A673 (cell line): ENCODE measurements around the gene PAQR9. TPM values are rescaled to one million over a fixed set of nuclear protein-coding genes. Genes with fewer than 3 reads are reported as not detected.

Experiments
- BruUV-seq: library from RNA; stranded (reverse); fragments of 400-500 nt; replicated peaks from 2 replicates; lab custom pipeline; 2021; lab: Mats Ljungman, UMichigan
- CTCF ChIA-PET: fragments of 300-600 bp; sonication (Branson Sonifier 250); formaldehyde crosslinking; loops from one replicate; lab custom pipeline; 2022; ENCODE audit warnings: antibody characterized with exemption; lab: Charles Lee
- POLR2A ChIA-PET: fragments of 300-600 bp; sonication (Branson Sonifier 250); formaldehyde crosslinking; loops from one replicate; lab custom pipeline; 2022; ENCODE audit warnings: antibody characterized with exemption; ENCODE audit not compliant: low non-redundant PET; lab: Charles Lee
- DNase-seq: peaks from one replicate; pipeline ENCODE4 v3.0.0-alpha.2; 2015; ENCODE audit warnings: low spot score
- H3K27ac ChIP-seq: fragments of 200-600 bp; sonication (generic); 2 replicates; pipeline ENCODE4 v1.5.1; 2016; ENCODE audit warnings: mixed run types, low read depth, mild to moderate bottlenecking, mixed read lengths, antibody characterized with exemption, low read length; ENCODE audit not compliant: poor library complexity, severe bottlenecking
- H3K27me3 ChIP-seq: fragments of 200-600 bp; sonication (generic); replicated peaks from 2 replicates; pipeline ENCODE4 v1.6.1; 2017; ENCODE audit warnings: mixed run types, low read depth, mild to moderate bottlenecking, mixed read lengths, antibody characterized with exemption, low read length; ENCODE audit not compliant: insufficient read depth, poor library complexity
- H3K36me3 ChIP-seq: fragments of 200-600 bp; sonication (generic); 2 replicates; pipeline ENCODE4 v1.6.1; 2016; ENCODE audit warnings: mixed run types, mild to moderate bottlenecking, mixed read lengths, antibody characterized with exemption, low read length; ENCODE audit not compliant: insufficient read depth, poor library complexity, severe bottlenecking
- H3K4me1 ChIP-seq: fragments of 200-600 bp; sonication (generic); 2 replicates; pipeline ENCODE4 v1.6.1; 2017; ENCODE audit warnings: mixed run types, mild to moderate bottlenecking, mixed read lengths, antibody characterized with exemption, low read length; ENCODE audit not compliant: insufficient read depth, poor library complexity, severe bottlenecking
- H3K4me3 ChIP-seq: fragments of 200-600 bp; sonication (generic); 2 replicates; pipeline ENCODE4 v1.5.1; 2016; ENCODE audit warnings: low read depth, mixed run types, mild to moderate bottlenecking, mixed read lengths, low read length; ENCODE audit not compliant: poor library complexity, severe bottlenecking
- H3K9me3 ChIP-seq: fragments of 200-600 bp; sonication (generic); 2 replicates; pipeline ENCODE4 v1.6.1; 2016; ENCODE audit warnings: mixed run types, low read depth, mild to moderate bottlenecking, mixed read lengths, antibody characterized with exemption, low read length; ENCODE audit not compliant: poor library complexity, severe bottlenecking
- CTCF ChIP-seq: fragments of 300-800, 200-600 bp; sonication (generic); conservative IDR thresholded peaks from 2 replicates; pipeline ENCODE4 v1.5.1; 2017; ENCODE audit warnings: low read depth, mild to moderate bottlenecking, antibody characterized with exemption, low read length, moderate library complexity, mixed read lengths
- EZH2 ChIP-seq: fragments of 200-600 bp; sonication (generic); IDR thresholded peaks from 2 replicates; pipeline ENCODE4 v1.6.1; 2017; ENCODE audit warnings: borderline replicate concordance, low read depth, mild to moderate bottlenecking, mixed read lengths, antibody characterized with exemption, low read length; ENCODE audit not compliant: poor library complexity, severe bottlenecking
- intact Hi-C: fragments of 100-400 bp; cut with micrococcal nuclease; formaldehyde crosslinking; loops from one replicate; pipeline ENCODE4 v1.10.0; 2022; ENCODE audit not compliant: unreplicated experiment
- total RNA-seq: library from RNA; stranded (reverse); gene quantifications from 2 replicates; pipeline ENCODE4 v1.2.3, GENCODE V29; 2021

PAQR9 gene
- total RNA-seq, 1 experiment from 2014 or later = 0.19 TPM

- TF ChIP-seq CTCF (no peak), EZH2 (no peak)
- CTCF ChIA-PET = no interaction called here
- BruUV-seq = no TSS peak
Observed at GRCh38 chr3:142946861-142947260, 16.6 kb downstream of the PAQR9 start.

GRCh38 chr3:142945023-142945422 is 18.5 kb downstream of the PAQR9 start:
- no TSS peak for BruUV-seq
- Histone ChIP-seq H3K27ac (no peak overlapping the region), H3K27me3 (no peaks in the 10 kb centered on the region), H3K4me3 (no peak overlapping the region), H3K9me3 (no peaks in the 10 kb centered on the region), H3K36me3 (no peaks in the 10 kb centered on the region), H3K4me1 (no peaks in the 10 kb centered on the region)
- DNase-seq = no peak
- TF ChIP-seq EZH2 = no peak
- TF ChIP-seq CTCF = no peak
- CTCF ChIA-PET = no interaction called here
- intact Hi-C loops = no loop called here
- POLR2A ChIA-PET = no interaction called here

More at GRCh38 chr3:142946861-142947260, 16.6 kb downstream of the PAQR9 start:
- H3K27ac ChIP-seq = no peak overlapping the region
- intact Hi-C loops = no loop called here
- DNase-seq = no peak
- POLR2A ChIA-PET = no interaction called here
- no peaks in the 10 kb centered on the region for H3K9me3 ChIP-seq
- H3K4me1 ChIP-seq = no peaks in the 10 kb centered on the region
- no peak overlapping the region for H3K4me3 ChIP-seq
- no peaks in the 10 kb centered on the region for H3K27me3 ChIP-seq
- no peaks in the 10 kb centered on the region for H3K36me3 ChIP-seq

- no peak for DNase-seq
- Histone ChIP-seq H3K27ac (no peak overlapping the region), H3K27me3 (no peaks in the 10 kb centered on the region), H3K36me3 (no peaks in the 10 kb centered on the region), H3K4me1 (no peaks in the 10 kb centered on the region), H3K4me3 (no peak overlapping the region), H3K9me3 (no peaks in the 10 kb centered on the region)
- intact Hi-C loops = no loop called here
- no TSS peak for BruUV-seq
- POLR2A ChIA-PET = no interaction called here
- TF ChIP-seq EZH2 (no peak), CTCF (no peak)
- CTCF ChIA-PET = no interaction called here
Observed at GRCh38 chr3:142944342-142944741, 19.1 kb downstream of the PAQR9 start.
